GM19238 (cell line): ENCODE measurements around the gene ASAP2.
"Not testable (repeated sequence)": the region's sequence is repeated elsewhere in the genome, so short reads cannot be mapped to it uniquely, and the experiment has no call there.

ENCODE experiments used
- DNase-seq: peaks from one replicate; pipeline ENCODE4 v3.0.0; 2011; ENCODE audit warnings: low spot score; ENCODE audit not compliant: insufficient read length

Gene ASAP2

GRCh38 chr2:9375857-9376428, 169.3 kb downstream of the ASAP2 start:
- DNase-seq: no peak

DNA sequence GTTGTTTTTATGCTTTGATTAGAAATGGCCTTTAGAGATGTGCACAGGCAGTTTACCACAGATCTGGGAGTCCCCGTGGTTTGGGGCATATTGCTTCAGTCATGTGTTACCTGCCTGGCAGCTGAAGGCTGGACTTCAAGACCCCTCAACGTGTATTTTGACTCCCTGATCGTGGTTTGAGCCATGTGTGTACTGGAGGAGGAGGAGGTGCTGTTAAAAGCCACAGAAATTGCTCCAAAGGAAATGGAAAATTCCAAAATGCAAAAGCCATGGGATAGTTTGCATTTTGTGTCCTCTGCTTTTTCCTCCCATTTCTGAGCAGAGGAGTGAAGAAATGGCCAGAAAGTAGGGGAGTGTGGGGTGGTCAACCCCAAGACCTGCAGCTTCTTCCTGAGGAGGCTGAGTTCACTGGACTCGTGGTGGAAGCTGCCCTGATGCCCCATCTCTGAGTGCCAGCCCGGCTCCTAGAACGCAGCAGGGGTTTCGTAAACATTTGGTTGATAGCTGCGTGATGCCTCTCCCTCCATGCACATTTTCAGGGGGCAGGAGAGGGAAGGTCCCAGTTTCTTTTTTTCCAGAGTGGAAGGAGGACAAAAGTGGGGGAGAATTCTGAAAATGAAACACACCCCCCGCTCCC, 171.0 kb downstream of the ASAP2 start:
- no peak for DNase-seq

DNA sequence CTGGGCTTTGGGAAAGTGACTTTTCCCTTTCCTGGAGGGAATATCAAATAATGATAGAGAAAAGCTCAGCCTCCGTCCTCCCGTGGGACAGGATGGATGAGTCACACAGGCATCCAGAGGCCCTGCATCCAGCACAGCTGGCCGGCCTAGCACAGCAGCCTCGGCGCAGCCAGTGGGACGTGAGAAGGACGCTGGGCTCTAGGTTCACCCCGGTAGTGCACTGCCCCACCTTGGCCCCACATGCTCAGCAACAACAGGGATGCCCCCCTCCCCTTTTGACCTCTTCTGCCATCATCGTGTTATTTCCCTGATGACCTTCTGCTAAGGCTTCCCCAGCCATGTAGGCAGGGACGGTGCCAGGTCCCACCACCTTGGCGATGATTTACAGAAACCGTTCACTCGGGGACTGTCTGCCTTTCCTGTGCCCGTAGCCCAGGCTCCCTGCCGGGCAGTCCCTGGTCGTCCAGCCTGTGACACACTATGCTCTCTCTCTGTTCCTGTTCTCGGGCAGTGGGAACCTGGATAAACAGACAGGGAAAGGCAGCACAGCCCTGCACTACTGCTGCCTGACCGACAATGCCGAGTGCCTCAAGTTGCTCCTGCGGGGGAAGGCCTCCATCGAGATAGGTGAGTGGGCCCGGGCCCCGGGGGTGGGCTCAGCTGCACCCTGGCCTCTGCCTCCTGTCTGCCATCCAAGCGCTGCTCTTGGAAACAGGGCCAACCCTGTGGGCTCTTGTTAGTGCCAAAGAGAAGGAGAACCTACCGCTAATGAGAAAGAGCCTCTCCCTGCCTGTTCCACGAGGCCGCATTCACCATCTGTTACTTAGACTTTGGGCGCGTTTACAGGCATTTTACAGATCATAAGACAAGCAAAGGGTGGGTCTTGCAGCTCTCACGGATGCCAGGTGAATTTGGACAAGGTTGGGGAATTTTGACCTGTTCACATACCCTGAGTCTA, 172.1 kb downstream of the ASAP2 start:
- no peak for DNase-seq

DNA sequence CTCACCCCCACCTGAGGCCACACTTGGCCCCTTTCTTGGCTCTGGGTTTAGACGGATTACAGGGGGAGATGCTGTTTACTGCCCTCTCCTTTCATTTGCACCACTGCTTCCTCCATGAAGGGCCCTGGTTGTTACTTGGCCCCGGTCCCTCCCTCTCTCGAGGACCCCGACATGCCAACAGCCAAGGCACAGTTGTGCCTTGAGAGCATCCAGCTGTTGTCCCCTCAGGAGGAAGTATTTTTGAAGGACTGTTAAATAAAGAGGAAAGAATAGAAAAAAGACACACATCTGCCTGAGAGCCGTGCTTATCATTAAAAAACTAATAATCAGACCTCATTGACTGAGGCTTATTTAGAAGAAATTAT, 172.8 kb downstream of the ASAP2 start:
- DNase-seq: no peak

GRCh38 chr2:9380702-9381628, 174.4 kb downstream of the ASAP2 start:
- DNase-seq: no peak

- no peak for DNase-seq
These were observed 176.1 kb downstream of the ASAP2 start for GRCh38 chr2:9382604-9383235.

DNA sequence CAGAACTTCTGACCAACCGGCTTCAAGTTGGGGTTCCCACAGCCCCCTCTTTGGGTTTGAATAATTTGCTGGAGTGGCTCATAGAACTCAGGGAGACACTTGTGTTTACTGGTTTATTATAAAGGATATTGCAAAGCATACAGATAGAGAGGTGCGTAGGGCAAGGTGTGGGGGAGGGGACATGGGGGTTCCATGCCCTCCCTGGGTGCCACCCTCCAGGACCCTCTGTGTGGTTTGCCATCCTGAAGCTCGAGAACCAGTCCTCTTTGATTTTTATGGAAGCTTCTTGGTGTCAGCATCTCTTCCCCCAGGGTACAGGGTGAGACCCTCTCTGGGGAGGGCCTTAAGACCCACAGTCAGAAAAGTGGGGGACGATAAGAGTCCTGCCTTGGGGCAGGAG, 177.9 kb downstream of the ASAP2 start:
- no peak for DNase-seq

DNA sequence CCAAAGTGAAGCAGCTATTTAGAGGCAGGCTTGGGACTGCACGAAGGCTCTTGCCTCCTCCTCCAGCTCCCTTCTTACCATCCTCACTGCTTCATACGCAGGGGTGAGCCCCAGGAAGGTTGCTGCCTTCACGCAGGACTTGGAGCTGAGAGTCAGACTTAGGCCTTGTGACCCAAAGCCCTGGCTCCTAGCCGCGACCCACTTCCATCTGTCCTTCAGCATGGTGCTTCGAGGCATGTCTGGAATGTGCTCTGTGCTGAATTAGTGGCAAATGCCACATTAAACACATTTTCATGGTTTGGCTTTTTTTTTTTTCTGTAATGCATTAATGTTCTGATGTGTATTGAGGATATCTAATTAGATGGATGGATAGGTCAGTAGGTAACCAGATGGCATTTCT, 179.2 kb downstream of the ASAP2 start:
- no peak for DNase-seq

GRCh38 chr2:9388199-9388681, 181.6 kb downstream of the ASAP2 start:
- DNase-seq: no peak

GRCh38 chr2:9388950-9389911, 182.6 kb downstream of the ASAP2 start:
- no peak for DNase-seq

GRCh38 chr2:9390151-9390850, 183.7 kb downstream of the ASAP2 start:
- no peak for DNase-seq

DNA sequence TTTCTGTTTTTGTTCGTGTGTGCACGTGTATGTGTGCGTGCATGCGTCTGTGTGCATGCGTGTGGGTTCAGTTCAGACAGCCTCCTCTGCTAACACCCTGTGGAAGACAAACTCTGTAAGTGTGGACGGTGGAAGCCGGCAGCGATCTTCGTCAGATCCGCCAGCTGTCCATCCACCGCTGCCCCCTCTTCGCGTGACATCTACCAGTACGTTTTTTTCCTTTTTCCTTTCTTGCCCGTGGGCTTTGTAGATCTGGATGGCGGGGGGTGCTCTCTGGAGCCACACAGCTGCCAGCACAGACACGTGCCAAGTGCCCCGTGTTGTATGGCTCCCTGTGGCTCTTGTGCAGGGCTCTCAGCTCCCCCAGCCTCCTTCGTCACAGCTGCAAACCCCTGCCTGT, 184.4 kb downstream of the ASAP2 start:
- no peak for DNase-seq

DNA sequence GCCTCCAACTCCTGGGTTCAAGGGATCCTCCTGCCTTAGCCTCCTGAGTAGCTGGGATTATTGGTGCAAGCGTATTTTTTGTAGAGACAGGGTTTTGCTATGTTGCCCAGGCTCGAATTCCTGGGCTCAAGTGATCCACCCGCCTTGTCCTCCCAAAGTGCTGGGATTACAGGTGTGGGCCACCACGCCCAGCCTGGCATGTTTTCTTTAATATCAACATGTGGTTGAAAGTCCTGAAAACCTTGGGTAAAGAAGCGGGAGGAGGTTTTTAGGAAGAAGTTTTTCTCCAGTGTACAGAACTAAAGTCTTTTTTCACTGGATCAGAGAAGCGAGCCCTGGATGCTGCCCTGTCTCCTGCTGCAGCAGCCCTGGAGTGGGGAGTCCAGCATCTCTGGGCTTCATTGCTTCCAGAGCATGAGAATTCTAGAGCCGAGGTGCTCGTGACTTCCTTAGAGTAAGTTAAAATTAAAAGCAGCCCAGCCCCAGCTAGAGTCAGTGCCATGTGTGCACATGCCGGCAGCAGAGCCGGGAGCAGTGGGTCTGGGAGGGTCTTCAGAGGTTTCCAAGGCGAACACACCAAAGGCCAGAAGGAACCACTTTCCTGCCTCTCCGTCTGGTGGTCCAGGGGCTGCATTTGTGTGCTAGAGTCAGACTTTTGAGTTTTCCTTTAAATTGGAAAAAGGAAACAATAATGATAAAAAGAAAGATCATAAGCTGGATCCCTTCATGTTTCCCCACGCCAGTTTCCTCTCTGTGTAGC, 185.5 kb downstream of the ASAP2 start:
- no peak for DNase-seq

DNA sequence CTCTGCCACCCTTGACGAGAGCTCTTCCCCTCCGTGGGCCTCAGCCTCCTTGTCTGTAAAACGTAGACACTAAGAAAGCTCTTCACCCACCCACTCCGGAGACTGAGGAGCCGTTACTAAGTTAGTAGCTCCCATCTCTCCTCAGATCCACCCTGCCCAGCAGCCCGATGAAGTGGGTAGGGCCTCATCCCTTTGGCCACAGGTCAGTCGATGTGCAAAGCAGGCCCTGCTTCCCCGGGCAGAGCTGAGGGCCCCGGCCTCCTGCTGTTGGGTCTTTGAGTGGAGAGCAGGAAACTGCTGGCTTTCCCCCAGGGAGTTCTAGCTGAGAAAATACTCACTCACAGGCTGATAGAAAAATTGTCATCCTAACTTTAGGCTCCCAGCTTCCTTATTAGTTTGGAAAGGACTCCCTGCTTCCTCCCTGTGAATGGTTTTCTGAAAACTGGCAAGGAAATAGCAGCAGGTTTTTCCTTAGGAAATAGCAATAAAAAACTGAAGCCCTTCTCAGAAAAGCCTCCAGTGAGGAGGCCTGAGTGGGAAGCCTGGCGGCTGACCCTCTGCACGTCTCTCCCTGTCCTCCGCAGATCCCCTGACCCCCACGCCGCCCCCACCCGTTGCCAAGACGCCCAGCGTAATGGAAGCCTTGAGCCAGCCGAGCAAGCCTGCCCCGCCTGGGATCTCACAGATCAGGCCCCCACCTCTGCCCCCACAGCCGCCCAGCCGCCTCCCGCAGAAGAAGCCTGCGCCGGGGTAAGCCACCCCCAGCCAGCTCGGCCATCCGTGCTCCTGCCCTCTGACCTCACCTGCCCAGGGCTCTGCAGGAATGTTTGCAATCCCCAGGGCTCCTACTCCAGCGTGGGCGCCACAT, 186.5 kb downstream of the ASAP2 start:
- DNase-seq: no peak

DNA sequence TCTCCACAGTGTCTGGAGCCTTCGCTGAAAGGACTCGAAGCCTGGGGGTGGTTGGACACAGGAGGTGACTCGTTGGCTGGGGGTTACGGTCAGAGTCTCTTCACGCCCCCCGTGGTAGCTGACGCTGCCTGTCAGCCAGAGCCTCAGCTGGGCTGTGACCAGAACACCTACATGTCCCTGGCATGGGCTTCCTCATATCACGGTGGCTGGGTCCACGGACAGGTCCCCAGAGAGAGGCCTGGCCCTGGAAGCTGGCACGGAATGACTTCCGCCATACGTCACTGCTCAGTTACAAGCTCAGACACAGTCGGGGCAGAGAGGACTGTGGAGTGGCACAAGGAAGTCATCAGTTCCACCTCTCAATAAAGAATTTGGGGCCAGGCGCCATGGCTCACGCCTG, 188.2 kb downstream of the ASAP2 start:
- DNase-seq: no peak

DNA sequence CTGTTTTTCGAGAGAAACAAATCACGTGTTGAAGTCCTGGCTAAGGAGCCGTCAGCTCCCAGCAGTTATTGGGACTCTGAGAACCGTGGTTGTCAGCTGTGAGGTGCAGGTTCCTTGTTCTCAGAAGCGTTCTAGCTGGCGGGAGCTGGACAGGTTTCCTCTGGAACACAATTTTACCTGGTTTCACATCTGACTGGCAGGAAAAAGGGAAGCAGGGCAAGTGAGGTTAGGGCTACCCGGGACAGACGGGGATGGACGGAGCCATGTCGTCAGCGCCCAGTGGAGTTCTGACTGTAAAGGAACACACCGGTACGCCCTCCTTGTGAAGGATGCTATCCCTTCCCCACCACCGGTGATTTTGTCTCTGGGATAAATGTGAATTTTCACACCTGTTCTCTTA, 190.6 kb downstream of the ASAP2 start:
- DNase-seq: no peak

GRCh38 chr2:9398251-9398650, 191.6 kb downstream of the ASAP2 start:
- DNase-seq: not testable (repeated sequence)
